ENCODE measurements around the gene SPTAN1. TPM values are rescaled to one million over a fixed set of nuclear protein-coding genes. Genes with fewer than 3 reads are reported as not detected.

The SPTAN1 gene
- polyA plus RNA-seq, 1 donor from 2014 or later = 287 TPM

DNA sequence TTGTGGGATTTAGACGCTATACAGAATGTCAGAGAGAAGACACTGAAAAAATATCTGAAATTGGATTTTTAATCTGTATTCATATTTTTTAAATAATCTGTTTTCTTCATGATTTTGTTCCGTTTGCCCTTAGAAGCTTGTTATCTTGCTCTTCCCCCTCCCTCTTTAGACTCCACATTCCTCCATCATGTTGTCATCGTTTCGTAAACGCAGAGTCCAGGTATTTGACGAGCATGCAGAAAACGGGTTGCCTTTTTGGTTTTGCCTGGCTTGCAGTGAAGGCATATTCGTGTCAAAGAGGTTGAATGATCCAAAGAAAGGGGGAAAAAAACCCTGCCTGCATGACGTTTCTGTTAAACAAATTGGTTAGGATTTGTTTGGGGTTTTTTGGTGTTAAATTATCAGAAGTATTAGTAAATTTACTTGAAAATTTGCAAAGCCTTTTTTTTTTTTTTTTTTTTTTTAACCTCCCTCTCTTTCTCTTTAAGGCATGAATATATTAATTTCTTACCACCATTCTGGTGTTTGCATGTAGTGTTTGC, 2.9 kb downstream of the SPTAN1 start:
- H3K27ac ChIP-seq (ENCODE audit: low read length) = peak overlapping the region; percentile 92
- no peaks in the 10 kb centered on the region for H3K9me3 ChIP-seq (ENCODE audit: low read length)
- TF ChIP-seq TAF1 (IDR thresholded peaks at IDR 0.05; ENCODE audit: low read depth) = no peak
- TF ChIP-seq EZH2 (IDR thresholded peaks at IDR 0.05; ENCODE audit: borderline replicate concordance, insufficient read depth, low read length, poor library complexity, severe bottlenecking) = no peak
- no peak for TF ChIP-seq EP300 (conservative IDR thresholded peaks at IDR 0.05; ENCODE audit: poor library complexity, severe bottlenecking)
- TF ChIP-seq POLR2AphosphoS5 (IDR thresholded peaks at IDR 0.05) = no peak
- no peak for TF ChIP-seq RAD21 (conservative IDR thresholded peaks at IDR 0.05)
- TF ChIP-seq, protein P1, sequence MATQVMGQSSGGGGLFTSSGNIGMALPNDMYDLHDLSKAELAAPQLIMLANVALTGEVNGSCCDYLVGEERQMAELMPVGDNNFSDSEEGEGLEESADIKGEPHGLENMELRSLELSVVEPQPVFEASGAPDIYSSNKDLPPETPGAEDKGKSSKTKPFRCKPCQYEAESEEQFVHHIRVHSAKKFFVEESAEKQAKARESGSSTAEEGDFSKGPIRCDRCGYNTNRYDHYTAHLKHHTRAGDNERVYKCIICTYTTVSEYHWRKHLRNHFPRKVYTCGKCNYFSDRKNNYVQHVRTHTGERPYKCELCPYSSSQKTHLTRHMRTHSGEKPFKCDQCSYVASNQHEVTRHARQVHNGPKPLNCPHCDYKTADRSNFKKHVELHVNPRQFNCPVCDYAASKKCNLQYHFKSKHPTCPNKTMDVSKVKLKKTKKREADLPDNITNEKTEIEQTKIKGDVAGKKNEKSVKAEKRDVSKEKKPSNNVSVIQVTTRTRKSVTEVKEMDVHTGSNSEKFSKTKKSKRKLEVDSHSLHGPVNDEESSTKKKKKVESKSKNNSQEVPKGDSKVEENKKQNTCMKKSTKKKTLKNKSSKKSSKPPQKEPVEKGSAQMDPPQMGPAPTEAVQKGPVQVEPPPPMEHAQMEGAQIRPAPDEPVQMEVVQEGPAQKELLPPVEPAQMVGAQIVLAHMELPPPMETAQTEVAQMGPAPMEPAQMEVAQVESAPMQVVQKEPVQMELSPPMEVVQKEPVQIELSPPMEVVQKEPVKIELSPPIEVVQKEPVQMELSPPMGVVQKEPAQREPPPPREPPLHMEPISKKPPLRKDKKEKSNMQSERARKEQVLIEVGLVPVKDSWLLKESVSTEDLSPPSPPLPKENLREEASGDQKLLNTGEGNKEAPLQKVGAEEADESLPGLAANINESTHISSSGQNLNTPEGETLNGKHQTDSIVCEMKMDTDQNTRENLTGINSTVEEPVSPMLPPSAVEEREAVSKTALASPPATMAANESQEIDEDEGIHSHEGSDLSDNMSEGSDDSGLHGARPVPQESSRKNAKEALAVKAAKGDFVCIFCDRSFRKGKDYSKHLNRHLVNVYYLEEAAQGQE (IDR thresholded peaks at IDR 0.05; ENCODE audit: borderline replicate concordance) = no peak
- no peak for TF ChIP-seq CTCF (IDR thresholded peaks at IDR 0.05; ENCODE audit: poor library complexity, severe bottlenecking)
- no peak for TF ChIP-seq MXI1 (conservative IDR thresholded peaks at IDR 0.05; ENCODE audit: poor library complexity, severe bottlenecking)
- no peak for TF ChIP-seq SMC3 (conservative IDR thresholded peaks at IDR 0.05; ENCODE audit: poor library complexity)
- no peaks in the 10 kb centered on the region for H3K9me2 ChIP-seq (ENCODE audit: insufficient read depth, low read length)
- peaks cover 70% of the 10 kb centered on the region for H3K79me2 ChIP-seq (replicated peaks; ENCODE audit: insufficient read depth, low read length)
- H3K36me3 ChIP-seq (ENCODE audit: insufficient read depth, low read length) = no peaks in the 10 kb centered on the region
- H4K20me1 ChIP-seq (ENCODE audit: insufficient read depth) = peaks cover 18% of the 10 kb centered on the region
- peaks cover 12% of the 10 kb centered on the region for H3F3A ChIP-seq (ENCODE audit: insufficient read depth, low read length, poor library complexity, severe bottlenecking)
- peak overlapping the region; percentile 98 for H3K9ac ChIP-seq (ENCODE audit: low read length)
- no peaks in the 10 kb centered on the region for H3K27me3 ChIP-seq (ENCODE audit: insufficient read depth, low read depth, low read length)
- peak overlapping the region; percentile 98 for H3K4me3 ChIP-seq (ENCODE audit: low read length)
- peak overlapping the region; percentile 96 for H3K4me2 ChIP-seq (ENCODE audit: low read length)
- H2AFZ ChIP-seq (ENCODE audit: low read depth, low read length) = no peak overlapping the region

- Histone ChIP-seq H3K4me2 (ENCODE audit: low read length) (peak overlapping the region; percentile 20), H3K27ac (ENCODE audit: low read length) (no peak overlapping the region), H3K9ac (ENCODE audit: low read length) (no peak overlapping the region), H3K27me3 (ENCODE audit: insufficient read depth, low read depth, low read length) (no peaks in the 10 kb centered on the region), H3K36me3 (ENCODE audit: insufficient read depth, low read length) (no peaks in the 10 kb centered on the region), H3F3A (ENCODE audit: insufficient read depth, low read length, poor library complexity, severe bottlenecking) (peaks cover 10% of the 10 kb centered on the region), H3K9me2 (ENCODE audit: insufficient read depth, low read length) (no peaks in the 10 kb centered on the region), H4K20me1 (ENCODE audit: insufficient read depth) (peaks cover 18% of the 10 kb centered on the region), H3K9me3 (ENCODE audit: low read length) (no peaks in the 10 kb centered on the region), H2AFZ (ENCODE audit: low read depth, low read length) (no peak overlapping the region), H3K79me2 (replicated peaks; ENCODE audit: insufficient read depth, low read length) (peaks cover 70% of the 10 kb centered on the region), H3K4me3 (ENCODE audit: low read length) (peak overlapping the region; percentile 98)
- TF ChIP-seq EZH2 (IDR thresholded peaks at IDR 0.05; ENCODE audit: borderline replicate concordance, insufficient read depth, low read length, poor library complexity, severe bottlenecking) (no peak), MXI1 (conservative IDR thresholded peaks at IDR 0.05; ENCODE audit: poor library complexity, severe bottlenecking) (no peak), TAF1 (IDR thresholded peaks at IDR 0.05; ENCODE audit: low read depth) (no peak)
These were observed 3.9 kb downstream of the SPTAN1 start for GRCh38 chr9:128556276-128556675.
